DND-41 (cell line): ENCODE data around the gene TXNDC16.
"Not testable (repeated sequence)": the region's sequence is repeated elsewhere in the genome, so short reads cannot be mapped to it uniquely, and the experiment has no call there.

Experiments used
- ATAC-seq: fragments of 200-7000 bp; cut with Tn5 transposase; 3 replicates; pipeline ENCODE4 v1.9.1; 2021; ENCODE audit warnings: low read depth; ENCODE audit not compliant: insufficient read depth
- DNase-seq: peaks from one replicate; pipeline ENCODE4 v3.0.0-alpha.2; 2020
- H2AFZ ChIP-seq: 2 replicates; pipeline ENCODE4 v1.6.0; 2012; ENCODE audit warnings: low read depth, low read length
- H3K27ac ChIP-seq: 2 replicates; pipeline ENCODE4 v1.5.1; 2012; ENCODE audit warnings: low read length, inconsistent platforms
- H3K27me3 ChIP-seq: fragments of 200-600 bp; sonication (generic); 2 replicates; pipeline ENCODE4 v1.6.0; 2012; ENCODE audit warnings: low read length, mild to moderate bottlenecking, inconsistent platforms; ENCODE audit not compliant: insufficient read depth, poor library complexity
- H3K36me3 ChIP-seq: 2 replicates; pipeline ENCODE4 v1.5.1; 2012; ENCODE audit warnings: low read length, inconsistent platforms; ENCODE audit not compliant: insufficient read depth
- H3K4me1 ChIP-seq: 2 replicates; pipeline ENCODE4 v1.5.1; 2012; ENCODE audit warnings: mild to moderate bottlenecking, low read length; ENCODE audit not compliant: insufficient read depth
- H3K4me2 ChIP-seq: 2 replicates; pipeline ENCODE4 v1.6.0; 2012; ENCODE audit warnings: mild to moderate bottlenecking, moderate library complexity, low read length, inconsistent platforms; ENCODE audit not compliant: insufficient read depth
- H3K4me3 ChIP-seq, 2 experiments: fragments of 200-600 bp in 1 of 2; shearing (Covaris generic) in 1 of 2; 2 replicates each; pipeline ENCODE4 v1.5.1; 2012 to 2016; ENCODE audit warnings: inconsistent platforms in 2 of 2, low read length in 2 of 2, mild to moderate bottlenecking in 2 of 2, low read depth in 1 of 2, moderate library complexity in 1 of 2
- H3K79me2 ChIP-seq: 2 replicates; pipeline ENCODE4 v1.6.0; 2012; ENCODE audit warnings: low read length, inconsistent platforms; ENCODE audit not compliant: insufficient read depth
- H3K9ac ChIP-seq: 2 replicates; pipeline ENCODE4 v1.6.0; 2012; ENCODE audit warnings: low read depth, mild to moderate bottlenecking, inconsistent platforms, low read length, moderate library complexity
- H3K9me3 ChIP-seq: 2 replicates; pipeline ENCODE4 v1.5.1; 2012; ENCODE audit warnings: low read length, moderate library complexity, mild to moderate bottlenecking, inconsistent platforms; ENCODE audit not compliant: insufficient read depth, severe bottlenecking
- H4K20me1 ChIP-seq: 2 replicates; pipeline ENCODE4 v1.6.0; 2012; ENCODE audit warnings: low read length; ENCODE audit not compliant: insufficient read depth
- EZH2 ChIP-seq: IDR thresholded peaks from 3 replicates; pipeline ENCODE4 v1.6.1; 2012; ENCODE audit warnings: borderline replicate concordance, low read depth, mild to moderate bottlenecking, moderate library complexity, low read length, inconsistent platforms; ENCODE audit not compliant: severe bottlenecking
- TF ChIP-seq, protein P1 (sequence below): IDR thresholded peaks from 2 replicates; pipeline ENCODE4 v1.5.1; 2012; ENCODE audit warnings: borderline replicate concordance, low read length, moderate library complexity, mild to moderate bottlenecking; ENCODE audit not compliant: poor library complexity, severe bottlenecking; ENCODE audit errors: extremely low read depth

TXNDC16 gene

DNA sequence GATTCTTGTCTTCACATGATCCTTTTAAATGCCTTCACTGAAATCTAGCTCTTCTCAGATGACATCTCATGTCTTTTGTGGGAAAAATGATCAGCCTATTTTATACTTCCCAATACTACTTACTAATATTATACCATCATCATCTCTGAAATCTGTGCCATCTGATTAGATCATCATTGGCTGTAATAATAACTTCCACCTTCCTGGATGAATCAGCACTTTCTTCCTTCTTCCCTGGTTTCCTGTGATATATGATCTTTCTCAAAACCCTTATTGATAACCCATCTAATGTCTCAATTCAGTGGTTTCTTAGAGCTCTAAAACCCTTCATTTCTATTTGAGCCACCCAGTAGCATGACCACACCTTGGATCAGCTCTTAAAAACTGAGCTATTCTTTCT is 31.2 kb upstream of the TXNDC16 start:
- TF ChIP-seq, protein P1, sequence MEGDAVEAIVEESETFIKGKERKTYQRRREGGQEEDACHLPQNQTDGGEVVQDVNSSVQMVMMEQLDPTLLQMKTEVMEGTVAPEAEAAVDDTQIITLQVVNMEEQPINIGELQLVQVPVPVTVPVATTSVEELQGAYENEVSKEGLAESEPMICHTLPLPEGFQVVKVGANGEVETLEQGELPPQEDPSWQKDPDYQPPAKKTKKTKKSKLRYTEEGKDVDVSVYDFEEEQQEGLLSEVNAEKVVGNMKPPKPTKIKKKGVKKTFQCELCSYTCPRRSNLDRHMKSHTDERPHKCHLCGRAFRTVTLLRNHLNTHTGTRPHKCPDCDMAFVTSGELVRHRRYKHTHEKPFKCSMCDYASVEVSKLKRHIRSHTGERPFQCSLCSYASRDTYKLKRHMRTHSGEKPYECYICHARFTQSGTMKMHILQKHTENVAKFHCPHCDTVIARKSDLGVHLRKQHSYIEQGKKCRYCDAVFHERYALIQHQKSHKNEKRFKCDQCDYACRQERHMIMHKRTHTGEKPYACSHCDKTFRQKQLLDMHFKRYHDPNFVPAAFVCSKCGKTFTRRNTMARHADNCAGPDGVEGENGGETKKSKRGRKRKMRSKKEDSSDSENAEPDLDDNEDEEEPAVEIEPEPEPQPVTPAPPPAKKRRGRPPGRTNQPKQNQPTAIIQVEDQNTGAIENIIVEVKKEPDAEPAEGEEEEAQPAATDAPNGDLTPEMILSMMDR, result no peak
- TF ChIP-seq EZH2, result no peak
- Histone ChIP-seq H2AFZ (no peak overlapping the region), H3K4me3 (no peak overlapping the region), H3K79me2 (no peaks in the 10 kb centered on the region), H3K27ac (no peak overlapping the region), H4K20me1 (no peaks in the 10 kb centered on the region), H3K36me3 (no peaks in the 10 kb centered on the region), H3K4me2 (no peak overlapping the region), H3K4me1 (no peaks in the 10 kb centered on the region), H3K27me3 (no peaks in the 10 kb centered on the region), H3K9ac (no peak overlapping the region), H3K9me3 (no peaks in the 10 kb centered on the region)
- ATAC-seq (no peak), DNase-seq (no peak)

DNA sequence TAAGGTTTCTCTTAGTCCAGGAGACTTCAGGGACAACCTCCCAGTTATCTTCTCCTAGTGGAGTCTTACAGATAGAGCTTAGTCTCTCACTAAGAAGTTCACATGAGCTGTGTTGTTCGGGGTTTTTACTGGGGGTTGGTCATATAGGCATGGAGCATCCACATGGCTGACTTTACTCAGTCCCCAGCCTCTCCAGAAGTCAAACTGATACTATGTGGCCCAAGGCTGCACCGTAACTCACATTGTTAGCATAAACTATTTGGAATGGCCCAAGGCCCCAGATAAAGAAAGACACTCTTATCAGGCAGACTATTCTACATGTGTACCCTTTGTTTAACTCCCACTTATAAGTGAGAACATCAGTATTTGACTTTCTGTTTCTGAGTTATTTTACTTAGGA is 23.6 kb upstream of the TXNDC16 start:
- Histone ChIP-seq H3K9me3 (no peaks in the 10 kb centered on the region), H3K4me2 (no peak overlapping the region), H4K20me1 (no peaks in the 10 kb centered on the region), H3K4me1 (no peaks in the 10 kb centered on the region), H3K79me2 (no peaks in the 10 kb centered on the region), H3K4me3 (no peak overlapping the region), H2AFZ (no peak overlapping the region), H3K9ac (no peak overlapping the region), H3K27me3 (no peaks in the 10 kb centered on the region), H3K27ac (no peak overlapping the region), H3K36me3 (no peaks in the 10 kb centered on the region)
- no peak for DNase-seq
- TF ChIP-seq, protein P1, result no peak
- TF ChIP-seq EZH2, result no peak
- no peak for ATAC-seq

DNA sequence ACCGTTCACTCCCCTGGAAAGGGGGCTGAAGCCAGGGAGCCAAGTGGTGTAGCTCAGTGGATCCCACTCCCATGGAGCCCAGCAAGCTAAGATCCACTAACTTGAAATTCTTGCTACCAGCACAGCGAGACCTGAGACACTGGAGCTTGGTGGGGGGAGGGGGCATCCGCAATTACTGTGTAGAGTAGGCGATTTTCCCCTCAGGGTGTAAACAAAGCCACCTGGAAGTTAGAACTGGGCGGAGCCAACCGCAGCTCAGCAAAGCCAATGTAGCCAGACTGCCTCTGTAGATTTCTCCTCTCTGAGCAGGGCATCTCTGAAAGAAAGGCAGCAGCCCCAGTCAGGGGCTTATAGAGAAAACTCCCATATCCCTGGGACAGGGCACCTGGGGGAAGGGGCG is 16.1 kb upstream of the TXNDC16 start:
- not testable (repeated sequence) for H3K4me1 ChIP-seq, H3K9ac ChIP-seq, H2AFZ ChIP-seq, ATAC-seq, H3K79me2 ChIP-seq, H3K4me3 ChIP-seq, H3K36me3 ChIP-seq, DNase-seq, H3K27me3 ChIP-seq, H3K9me3 ChIP-seq, H4K20me1 ChIP-seq, H3K4me2 ChIP-seq, H3K27ac ChIP-seq

DNA sequence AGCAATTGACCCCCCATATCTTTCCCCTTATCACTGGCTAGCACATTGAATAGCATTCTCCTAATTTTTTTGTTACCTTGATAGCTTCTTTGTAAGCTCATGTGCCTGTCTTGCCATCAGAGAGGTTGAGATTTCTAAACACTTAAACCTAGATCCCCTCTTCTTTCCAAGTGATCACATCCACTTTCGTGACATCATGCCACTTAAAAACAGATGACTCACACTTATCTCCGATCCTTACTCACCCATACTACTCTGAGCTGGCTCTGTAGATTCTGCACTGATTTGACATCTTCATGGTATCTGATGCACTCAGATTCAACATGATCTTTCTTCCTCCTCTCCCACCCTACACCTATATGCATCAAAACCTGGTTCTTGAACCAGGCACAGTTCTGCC is 10.8 kb upstream of the TXNDC16 start:
- Histone ChIP-seq H3K9ac (no peak overlapping the region), H3K4me3 (no peak overlapping the region), H2AFZ (no peak overlapping the region), H3K9me3 (no peaks in the 10 kb centered on the region), H4K20me1 (no peaks in the 10 kb centered on the region), H3K27ac (no peak overlapping the region), H3K27me3 (no peaks in the 10 kb centered on the region), H3K36me3 (no peaks in the 10 kb centered on the region), H3K79me2 (no peaks in the 10 kb centered on the region), H3K4me1 (no peaks in the 10 kb centered on the region), H3K4me2 (no peak overlapping the region)
- DNase-seq (no peak), ATAC-seq (no peak)
- TF ChIP-seq, protein P1, result no peak
- no peak for TF ChIP-seq EZH2
